Retinal pigment epithelial cell (primary cell): ENCODE results near the gene ZNF697.
"Not testable (repeated sequence)": the region's sequence is repeated elsewhere in the genome, so short reads cannot be mapped to it uniquely, and the experiment has no call there.

Experiments
- DNase-seq: peaks from one replicate; pipeline ENCODE4 v3.0.0-alpha.2; 2010; ENCODE audit warnings: low read depth
- H3K4me3 ChIP-seq: 2 replicates; pipeline ENCODE4 v1.5.1; 2011; ENCODE audit warnings: mild to moderate bottlenecking, low read length, control low read depth, moderate library complexity
- TF ChIP-seq, protein P1 (sequence below): conservative IDR thresholded peaks from 2 replicates; pipeline ENCODE4 v1.5.1; 2011; ENCODE audit warnings: low read depth, low read length, control low read depth, inconsistent platforms

Gene ZNF697

DNA sequence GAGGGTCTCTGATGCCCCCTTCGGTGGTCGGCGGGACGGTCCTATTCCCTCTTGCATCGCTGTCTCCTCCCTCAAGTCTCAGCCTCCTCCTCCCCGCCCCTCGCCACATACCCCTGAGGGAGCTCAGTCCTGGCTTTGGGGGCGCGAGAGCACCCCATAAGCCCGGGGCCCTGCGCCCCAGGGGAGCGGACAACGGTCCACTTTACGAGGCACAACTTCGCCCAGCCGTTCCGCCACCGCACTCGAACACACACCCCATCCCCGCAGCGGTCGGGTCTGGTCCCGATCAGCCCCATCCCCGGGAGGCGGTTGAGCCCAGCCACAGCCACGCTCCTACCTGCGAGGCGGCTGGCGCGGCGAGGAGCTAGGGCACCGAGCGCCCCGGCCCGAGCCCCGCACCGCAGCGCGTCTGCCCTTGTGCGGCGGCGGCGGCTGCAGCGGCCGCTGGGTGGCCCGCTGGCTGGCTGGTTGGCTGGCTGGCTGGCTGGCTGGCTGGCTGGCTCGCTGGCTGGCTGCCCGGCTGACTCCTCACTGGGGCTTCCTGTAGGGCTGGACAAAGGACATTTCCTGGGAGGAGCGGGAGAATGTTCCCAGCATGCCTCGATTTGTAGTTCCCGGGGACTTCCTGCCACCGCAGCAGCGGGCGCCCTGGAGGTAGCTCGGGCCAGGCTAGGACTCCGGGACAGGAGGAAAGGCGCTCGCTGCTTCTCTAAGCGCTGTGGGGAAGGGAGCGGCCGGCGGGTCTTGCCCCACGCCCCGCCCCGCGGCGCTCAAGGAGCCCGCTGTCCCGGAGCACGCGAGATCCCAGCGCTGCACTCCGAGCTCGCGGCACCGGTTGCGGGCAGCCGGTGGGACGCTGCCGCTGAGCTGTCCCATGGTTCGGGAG, at the start of gene ZNF697:
TSS of gene ZNF697 (minus strand) at position 533 of the 886 bp plus-strand sequence. CDS start 22,166 bp downstream, outside the sequence.
- peak; percentile 88 for DNase-seq
- TF ChIP-seq, protein P1, sequence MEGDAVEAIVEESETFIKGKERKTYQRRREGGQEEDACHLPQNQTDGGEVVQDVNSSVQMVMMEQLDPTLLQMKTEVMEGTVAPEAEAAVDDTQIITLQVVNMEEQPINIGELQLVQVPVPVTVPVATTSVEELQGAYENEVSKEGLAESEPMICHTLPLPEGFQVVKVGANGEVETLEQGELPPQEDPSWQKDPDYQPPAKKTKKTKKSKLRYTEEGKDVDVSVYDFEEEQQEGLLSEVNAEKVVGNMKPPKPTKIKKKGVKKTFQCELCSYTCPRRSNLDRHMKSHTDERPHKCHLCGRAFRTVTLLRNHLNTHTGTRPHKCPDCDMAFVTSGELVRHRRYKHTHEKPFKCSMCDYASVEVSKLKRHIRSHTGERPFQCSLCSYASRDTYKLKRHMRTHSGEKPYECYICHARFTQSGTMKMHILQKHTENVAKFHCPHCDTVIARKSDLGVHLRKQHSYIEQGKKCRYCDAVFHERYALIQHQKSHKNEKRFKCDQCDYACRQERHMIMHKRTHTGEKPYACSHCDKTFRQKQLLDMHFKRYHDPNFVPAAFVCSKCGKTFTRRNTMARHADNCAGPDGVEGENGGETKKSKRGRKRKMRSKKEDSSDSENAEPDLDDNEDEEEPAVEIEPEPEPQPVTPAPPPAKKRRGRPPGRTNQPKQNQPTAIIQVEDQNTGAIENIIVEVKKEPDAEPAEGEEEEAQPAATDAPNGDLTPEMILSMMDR = peak; percentile 37
- peak within 1 kb of the TSS; percentile 87 for H3K4me3 ChIP-seq

DNA sequence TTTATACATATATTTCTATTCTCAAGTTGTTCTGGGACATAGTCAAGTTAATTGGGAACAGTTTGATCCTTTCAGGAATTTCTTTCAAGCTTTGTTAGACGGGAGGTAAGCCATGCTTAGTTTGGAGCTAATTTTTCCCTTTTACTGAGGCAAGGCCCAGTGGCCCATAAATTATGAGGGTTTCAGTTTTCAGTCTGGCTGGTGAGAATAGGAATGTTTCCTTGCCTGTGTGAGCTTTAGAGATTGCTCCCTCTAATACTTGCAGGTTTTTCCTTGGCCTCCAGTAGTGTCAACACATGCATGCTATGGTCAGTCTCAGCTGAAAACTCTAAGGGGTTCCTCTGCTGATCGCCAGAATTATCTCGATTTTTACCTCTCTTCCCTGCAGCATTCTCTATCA, 49.5 kb upstream of the ZNF697 start:
- TF ChIP-seq, protein P1 = no peak
- no peak overlapping the region for H3K4me3 ChIP-seq
- DNase-seq = no peak

DNA sequence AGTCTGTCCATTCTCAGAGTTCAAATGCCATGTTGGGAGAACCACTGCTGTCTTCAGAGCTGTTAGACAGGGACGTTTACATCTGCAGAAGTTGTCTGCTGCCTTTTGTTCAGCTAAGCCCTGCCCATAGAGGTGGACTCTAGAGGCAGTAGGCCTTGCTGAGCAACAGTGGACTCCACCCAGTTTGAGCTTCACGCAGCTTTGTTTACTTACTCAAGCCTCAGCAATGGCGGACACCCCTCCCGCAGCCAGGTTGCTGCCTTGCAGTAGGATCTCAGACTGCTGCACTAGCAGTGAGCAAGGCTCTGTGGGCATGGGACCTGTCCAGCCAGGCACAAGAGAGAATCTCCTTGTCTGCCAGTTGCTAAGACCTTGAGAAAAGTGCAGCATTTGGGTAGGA, 48.8 kb upstream of the ZNF697 start:
- not testable (repeated sequence) for H3K4me3 ChIP-seq, DNase-seq

DNA sequence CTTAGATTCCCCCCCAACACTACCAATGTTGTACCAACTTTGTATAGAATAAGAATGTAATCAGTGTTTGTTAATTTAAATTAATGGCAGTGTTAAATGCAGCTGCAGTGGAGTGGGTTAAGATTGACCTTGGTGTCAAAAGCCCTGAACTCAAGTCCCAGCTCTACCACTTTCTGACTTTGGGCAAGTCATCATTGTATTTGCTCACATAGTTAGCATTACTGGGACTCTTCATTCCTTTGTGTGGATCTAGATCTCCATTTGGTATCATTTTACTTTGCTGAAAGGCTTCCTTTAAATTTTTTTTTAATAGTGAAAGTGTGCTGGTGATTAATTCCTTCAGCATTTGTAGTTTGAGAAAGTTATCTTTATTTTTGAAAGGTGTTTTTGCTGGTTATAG, 41.4 kb upstream of the ZNF697 start:
- TF ChIP-seq, protein P1 = no peak
- no peak for DNase-seq
- H3K4me3 ChIP-seq = no peak overlapping the region

DNA sequence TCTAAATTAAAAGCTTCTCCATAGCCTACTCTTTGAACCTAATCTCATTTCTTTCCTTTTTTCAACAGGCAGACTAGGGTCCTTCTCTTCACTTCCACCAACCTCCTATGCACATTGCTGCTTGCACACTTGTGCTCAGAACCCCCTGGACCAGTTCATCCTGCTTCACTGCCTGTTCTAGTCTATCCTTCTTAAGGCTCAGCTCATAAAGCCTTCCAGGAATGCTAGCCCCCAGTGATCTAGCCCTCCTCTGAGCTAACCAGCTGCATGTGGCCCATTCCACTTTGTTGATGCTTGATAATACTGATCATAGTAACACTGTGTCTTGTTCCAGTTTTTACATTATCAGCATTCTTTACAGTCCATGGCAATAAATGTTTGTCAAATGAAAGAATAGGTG, 40.7 kb upstream of the ZNF697 start:
- H3K4me3 ChIP-seq = no peak overlapping the region
- DNase-seq = no peak
- TF ChIP-seq, protein P1 = no peak

DNA sequence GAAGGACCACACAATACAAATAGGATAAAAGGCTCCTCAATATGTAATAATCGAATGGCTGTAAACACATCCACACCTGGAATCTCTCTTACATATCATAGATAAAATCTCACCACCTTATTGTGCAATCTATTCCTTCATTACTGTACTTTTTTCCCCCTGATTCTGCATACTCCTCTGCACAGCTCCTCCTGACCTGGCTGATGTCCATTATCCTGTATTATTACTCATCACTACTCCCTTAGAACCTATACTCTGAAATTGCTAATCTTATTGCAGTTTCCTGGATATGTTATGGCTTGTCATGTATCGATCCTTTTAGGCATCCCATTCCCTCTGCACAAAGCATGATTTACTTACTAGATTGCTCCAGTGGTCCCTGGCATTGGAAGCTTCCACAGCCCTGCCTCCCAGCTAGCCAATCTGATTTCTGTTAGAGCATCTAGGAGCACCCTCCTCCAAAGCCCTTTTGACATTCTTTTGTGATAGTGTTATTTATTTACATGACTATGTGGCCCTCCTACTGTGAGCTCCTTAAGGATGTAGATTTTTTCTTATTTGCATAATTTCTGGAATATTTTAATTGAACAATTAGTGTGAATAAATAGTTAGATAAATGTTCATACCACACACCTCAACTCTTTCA, 39.5 kb upstream of the ZNF697 start:
- TF ChIP-seq, protein P1 = no peak
- H3K4me3 ChIP-seq = no peak overlapping the region
- DNase-seq = no peak

DNA sequence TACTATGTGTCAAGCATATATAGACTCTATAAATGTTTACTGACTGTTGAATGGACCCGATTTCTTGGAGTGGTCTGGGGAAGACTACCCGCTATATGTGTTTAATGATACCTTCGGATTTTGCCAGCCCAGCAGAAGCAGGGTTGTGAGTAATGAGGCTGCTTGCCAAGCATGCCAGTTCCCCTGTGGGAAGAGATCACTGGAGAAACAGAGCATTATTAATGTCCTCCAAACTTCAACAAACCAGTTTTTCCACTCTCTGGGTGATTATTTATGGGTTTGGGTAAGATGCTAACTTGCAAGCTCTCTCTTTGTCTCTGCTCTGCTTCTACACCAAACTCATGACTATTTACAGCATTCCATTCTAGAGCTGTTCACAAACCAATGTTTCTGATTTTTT, 38.6 kb upstream of the ZNF697 start:
- no peak overlapping the region for H3K4me3 ChIP-seq
- DNase-seq = no peak
- TF ChIP-seq, protein P1 = no peak
